Gastrocnemius medialis (tissue), 4 donors: ENCODE measurements around the gene SUGCT.

Source experiments
- CTCF ChIP-seq, 5 experiments: fragments of 450-650 bp in 3 of 5; fragments of 200-600 bp in 2 of 5; sonication (generic) in 2 of 5; IDR thresholded peaks in 4 of 5; conservative IDR thresholded peaks in 1 of 5; 1 replicate in 4 of 5; 2 replicates in 1 of 5; pipeline ENCODE4 v1.5.1; 2016 to 2019; ENCODE audit warnings: antibody characterized with exemption in 5 of 5, mild to moderate bottlenecking in 3 of 5, moderate library complexity in 3 of 5
- POLR2A ChIP-seq, 2 donors: fragments of 450-650 bp; IDR thresholded peaks; one replicate each; pipeline ENCODE4 v1.6.1; 2017; ENCODE audit warnings: antibody characterized with exemption in 2 of 2, mild to moderate bottlenecking in 2 of 2, moderate library complexity in 2 of 2

GRCh38 chr7:40566879-40567278 is 432.1 kb downstream of the SUGCT start:
- no peak for TF ChIP-seq POLR2A (IDR thresholded peaks at IDR 0.05)
- no peak for TF ChIP-seq CTCF (IDR thresholded peaks at IDR 0.05 in 4 of 5, conservative IDR thresholded peaks at IDR 0.05 in 1 of 5)
